HG02870 (cell line): ENCODE results near the gene HES5.

Source experiments
- ATAC-seq: cut with Tn5 transposase; IDR thresholded peaks from one replicate; pipeline ENCODE4 v1.9.1; 2021; ENCODE audit warnings: mild to moderate bottlenecking, moderate library complexity; ENCODE audit not compliant: unreplicated experiment

The HES5 gene

DNA sequence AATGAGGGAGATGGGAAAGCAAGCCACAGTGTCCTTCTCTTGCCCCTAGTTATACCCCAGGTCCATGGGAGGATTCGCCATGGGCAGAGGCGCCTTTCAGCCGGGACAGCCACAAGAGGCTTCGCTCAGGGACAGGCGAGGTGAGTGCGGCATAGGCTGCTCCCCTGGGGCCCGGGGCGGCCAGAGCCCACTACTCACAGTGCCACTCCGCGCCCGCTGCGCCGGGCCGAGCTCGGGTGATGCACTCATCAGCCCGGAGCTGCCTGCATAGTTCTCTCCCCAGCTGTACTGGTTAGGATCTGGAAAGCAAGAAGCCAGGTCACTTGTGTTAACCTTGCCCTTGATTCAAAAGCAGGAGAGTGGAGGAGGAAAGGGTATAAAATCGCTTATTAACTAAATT, 12.1 kb downstream of the HES5 start:
- ATAC-seq = no peak

DNA sequence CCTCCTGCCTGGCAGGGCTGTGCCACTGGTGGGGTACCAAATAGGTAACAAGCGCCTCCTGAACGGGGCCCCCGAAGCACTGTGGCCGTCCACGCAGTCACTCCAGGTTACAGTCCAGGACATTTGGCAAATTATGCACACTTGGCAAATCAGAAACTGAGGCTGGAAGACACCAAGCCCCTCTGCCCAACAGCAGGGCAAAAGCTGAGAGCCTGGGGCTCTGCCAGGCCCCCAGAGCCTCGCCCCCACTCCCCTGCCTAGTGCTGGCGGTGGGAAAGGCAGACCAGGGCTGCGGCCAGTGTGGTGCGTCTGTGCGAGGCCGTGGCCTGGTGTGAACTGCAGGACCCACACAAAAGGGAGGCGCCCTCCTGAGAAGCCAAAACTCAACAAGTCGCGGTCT, 13.1 kb downstream of the HES5 start:
- ATAC-seq = no peak

DNA sequence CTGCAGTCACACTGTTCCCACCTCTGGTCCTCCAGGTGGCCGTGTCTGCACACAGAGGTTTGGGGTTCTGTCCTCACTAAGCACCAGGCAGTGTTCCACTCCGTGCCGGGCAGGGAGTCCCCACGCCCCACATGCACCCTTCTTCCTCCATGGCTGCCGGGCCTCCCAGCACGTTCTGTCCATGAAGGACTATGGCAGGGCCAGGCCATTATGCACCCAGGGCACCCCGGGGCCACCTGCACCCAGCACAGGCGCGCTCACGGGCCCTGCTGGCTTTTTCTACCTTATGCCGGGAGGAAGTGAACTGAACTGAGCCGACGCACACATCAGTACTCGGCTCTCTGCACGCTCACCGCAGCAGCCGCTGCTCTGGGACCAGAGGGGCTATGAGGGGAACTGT, 13.9 kb downstream of the HES5 start:
- ATAC-seq = no peak

DNA sequence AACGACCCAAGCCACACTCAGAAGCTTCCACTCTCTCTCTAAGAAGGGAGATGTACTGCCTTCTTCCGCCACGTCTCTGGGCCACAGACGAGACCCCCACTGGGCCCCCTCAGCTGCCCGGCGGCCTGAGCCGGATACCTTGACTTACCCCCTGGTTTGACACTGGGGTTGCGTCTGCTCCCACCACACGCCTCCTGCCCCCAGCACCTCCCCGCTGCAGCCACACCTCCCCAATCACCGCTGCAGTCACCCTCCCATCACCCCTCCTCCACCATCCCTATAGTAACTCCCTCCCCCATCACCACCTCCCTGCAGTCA, 14.3 kb downstream of the HES5 start:
- no peak for ATAC-seq

DNA sequence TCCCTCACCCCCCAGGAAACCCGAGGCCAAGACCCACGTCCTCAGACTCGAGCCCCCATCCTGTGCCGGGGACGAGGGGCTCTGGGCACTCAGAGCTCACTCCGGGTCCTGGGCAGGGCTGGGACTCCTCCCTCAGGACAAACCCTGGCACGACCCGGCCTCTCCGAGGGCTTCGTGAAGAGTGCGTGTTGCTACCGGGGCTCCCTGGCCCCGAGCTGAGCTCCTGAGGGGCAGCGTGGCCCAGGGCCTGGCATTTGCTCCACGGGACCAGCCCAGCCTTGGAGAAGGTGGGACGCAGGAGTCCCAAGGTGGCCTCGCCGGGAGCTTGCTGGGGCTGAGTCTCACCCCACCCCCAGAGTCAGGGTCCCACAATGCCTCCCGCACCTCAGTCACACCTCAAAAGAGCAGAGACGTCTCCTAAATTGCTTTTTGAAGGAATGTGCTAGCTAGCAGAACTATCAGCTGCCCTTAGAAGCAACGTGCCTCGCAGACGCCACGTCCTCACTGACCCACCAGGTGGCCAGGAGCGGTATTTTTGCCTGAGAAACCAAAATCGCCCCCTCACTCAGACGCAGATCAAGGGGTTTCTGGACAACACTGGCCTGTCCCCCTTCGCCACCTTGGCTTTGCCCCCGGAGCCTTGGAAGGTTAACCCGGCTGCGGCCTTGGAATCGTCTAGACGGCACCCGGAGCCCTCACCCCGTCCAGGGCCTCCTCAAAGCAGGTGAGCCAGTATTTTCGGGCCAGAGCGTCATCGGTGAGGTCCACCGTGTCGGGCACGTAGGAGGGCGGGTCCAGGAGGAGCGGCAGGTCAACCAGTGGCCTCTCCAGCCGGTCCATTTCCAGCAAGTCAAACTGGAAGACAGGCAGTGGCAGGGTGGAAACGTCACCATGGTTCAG, 14.9 kb downstream of the HES5 start:
- ATAC-seq = no peak

DNA sequence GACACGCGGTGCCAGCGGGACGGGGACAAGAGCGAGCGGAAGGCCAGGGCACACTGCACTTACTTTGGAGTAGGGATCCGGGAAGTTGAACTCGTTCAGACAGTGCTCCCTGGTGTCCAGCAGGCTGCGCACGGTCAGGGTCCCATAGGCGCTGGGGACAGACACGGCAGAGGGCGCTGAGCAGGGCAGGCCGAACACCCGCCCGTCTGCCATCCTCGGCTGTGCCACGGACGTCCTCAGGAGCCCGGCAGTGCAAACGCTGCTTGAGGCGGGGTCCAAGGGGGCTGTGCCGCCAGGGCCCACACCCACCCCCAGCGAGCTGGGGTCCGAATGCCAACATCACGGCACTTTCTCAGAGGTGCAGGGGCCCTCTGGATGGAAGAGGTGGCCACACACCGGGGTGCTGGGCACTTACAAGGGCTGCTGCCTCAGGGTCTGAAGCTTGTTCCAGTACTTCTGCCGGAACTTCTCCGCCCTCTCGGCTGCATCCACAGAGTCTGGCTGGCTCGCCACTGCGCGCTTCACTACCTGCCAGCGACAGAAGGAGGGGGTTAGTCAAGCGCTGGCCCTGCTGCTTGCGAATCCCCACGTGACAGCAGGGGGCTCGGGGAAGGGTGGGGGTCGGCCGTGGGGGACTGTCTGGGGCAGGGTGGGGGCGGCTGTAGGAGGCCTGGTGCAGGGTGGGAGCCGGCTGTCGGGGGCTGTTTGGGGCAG, 16.0 kb downstream of the HES5 start:
- no peak for ATAC-seq

DNA sequence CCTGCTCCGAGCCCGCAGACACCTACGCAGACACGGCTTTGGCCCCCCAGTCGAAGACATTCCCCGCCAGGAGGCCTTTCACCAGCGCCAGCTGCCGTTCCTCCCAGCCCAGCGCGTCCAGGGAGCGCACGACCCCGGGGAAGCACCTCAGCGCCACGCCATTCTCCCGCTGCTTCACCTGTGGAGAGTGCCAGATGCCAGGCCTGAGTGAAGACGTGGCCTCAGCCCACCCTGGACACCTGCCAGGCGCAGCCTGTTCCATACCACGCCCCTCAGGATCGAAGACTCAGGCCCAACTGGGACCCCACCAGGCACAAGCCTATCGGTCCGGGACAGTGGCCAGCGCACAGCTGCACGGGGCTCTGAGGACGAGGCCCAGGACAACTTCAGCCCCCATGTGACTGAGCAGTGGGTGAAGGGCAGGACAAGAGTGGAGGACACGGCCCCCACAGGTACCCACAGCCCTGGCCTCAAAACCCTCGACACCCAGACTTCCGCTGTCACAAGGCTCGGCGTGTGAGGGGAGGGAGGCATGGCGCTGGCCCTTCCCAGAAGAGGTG, 17.1 kb downstream of the HES5 start:
- ATAC-seq = no peak

DNA sequence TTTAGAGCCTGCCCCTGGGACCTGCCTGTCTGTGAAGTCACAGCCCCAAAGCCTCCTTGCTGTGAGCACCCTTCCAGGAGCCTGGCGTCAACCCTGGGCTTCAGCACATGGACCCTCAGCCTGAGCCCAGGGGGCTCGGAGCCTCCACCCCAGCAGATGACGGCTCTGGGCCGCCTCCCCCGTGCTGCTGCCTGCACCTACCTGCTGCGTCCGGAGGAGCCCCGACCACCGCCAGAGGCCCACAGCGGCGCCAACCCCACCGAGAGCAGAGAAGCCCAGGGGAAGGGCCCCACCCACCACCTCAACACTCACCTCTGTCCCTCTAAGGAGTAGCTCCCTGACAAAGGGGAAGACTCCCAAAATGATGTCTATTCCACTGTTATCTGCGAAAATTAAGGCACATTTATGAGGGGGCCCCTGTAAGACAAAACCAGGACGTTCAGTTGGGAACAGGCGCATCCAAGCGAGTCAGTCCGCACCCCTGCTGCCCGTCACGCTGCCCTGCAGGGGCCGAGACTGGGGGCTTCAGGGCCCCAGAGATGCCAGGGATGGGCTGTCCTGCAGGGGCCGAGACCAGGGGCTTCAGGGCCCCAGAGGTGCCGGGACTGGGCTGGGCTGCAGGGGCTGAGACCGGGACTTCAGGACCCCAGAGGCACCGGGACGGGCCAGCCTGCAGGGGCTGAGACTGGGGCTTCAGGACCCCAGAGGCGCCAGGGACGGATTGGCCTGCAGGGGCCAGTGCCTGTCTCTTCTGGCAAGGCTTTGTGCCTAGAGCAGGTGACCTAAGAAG, 19.5 kb downstream of the HES5 start:
- ATAC-seq = no peak

DNA sequence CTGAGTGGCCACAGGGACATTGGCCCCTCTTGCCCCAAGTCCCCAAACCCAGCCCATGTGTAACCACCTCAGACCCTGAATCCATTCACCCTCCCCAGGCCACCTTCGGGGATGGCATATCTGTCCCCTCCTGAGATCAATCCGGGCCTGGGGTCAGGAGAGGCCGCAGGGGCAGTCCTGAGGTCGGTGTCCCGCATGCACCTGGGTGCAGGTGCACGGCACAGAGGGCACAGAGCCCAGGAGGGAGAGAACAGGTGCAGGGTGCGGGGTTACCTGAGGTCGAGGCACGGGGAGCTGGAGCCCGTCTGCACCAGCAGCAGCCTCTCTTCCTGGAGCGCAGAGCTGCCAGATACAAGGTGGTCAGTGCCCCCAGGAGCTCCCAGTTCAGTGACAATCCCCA, 20.5 kb downstream of the HES5 start:
- ATAC-seq = no peak

DNA sequence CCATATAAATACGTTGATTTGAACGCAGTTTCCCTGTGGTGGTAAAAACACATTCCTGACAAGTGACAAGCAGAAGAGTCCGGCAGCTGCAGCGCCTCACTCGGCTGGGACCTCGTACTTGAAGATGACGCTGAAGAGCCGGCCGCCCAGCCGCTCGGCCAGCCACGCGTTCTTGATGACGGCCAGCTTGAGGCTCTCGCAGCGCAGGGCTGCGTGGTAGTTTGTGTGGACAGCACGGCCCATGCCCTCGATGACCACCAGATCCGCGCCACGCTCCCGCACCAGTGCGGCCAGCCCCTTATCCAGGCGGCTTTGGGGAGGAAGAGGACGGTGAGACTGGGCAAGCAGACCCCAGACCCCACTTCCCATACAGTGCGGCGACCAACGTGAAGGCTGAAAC, 21.3 kb downstream of the HES5 start:
- ATAC-seq = no peak

DNA sequence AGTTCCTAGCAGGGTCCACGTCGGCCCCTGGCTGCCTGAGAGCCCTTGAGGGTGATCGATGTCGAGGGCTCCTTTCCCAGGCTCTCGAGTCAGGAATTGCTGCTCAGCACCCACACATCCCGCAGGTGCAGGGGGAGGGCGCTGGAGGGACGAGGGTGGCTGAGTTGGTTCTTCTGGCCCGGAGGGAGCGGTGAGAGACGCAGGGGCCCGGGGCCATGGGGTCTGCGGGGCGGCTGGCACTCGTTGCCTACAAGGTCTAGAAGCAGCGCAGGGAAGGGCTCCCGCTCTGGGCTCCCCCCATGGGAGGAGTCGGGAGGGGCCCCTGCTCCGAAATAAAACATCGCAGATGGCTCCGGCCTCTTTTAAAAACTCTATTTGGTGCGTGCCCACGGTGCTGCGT, 21.9 kb downstream of the HES5 start:
- ATAC-seq = no peak

DNA sequence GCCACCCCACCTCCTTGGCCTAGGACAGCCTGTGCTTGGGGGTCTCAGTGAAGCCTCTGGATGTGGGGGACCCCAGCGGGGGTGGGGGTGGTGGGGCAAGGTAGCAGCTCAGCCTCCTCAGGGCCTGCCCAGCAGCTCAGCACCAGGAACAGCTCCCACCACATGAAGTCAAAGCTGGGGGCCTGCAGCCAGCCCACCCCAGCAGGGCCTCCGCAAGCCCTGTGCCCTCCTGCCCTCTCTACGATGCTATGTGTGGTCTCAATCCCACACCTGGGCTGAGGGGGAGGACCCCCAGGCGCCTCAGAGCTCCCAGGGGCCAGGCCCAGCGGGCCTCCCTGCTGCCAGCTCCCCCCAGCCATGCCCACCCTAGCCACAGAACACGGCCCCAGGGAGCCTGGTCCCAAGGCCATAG, 22.3 kb downstream of the HES5 start:
- ATAC-seq = no peak

DNA sequence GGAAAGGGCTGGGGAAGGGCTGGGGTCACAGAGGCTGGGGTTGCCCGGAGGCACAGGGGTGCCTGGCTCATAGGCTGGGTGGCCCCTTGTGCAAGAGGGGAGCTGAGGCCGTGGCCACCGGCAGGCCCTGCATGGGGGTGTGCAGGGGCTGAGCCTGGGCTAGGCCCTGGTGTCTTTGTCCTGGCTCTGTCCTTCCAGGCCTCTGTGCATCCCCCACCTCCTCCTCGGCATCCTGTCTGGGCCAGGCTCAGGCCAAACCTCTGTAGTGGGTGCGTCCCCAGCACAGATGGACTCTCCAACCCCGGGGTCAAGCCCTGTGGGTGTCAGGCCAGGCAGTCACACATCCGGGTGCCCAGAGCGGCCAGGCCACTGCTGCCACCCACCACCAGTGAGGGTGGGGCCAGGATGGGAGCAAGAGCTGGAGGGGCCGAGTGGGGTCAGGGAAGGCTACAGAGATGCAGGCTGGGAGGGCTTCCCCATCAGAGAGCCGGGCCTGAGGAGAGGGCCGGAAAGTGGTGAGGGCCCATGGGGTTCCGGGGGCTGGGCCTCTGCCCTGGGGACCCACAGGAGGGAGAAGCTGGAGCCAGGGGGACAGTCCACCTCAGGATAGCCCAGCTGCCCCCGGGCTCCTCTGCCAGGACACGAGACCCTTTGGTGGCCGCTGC, 23.0 kb downstream of the HES5 start:
- no peak for ATAC-seq

DNA sequence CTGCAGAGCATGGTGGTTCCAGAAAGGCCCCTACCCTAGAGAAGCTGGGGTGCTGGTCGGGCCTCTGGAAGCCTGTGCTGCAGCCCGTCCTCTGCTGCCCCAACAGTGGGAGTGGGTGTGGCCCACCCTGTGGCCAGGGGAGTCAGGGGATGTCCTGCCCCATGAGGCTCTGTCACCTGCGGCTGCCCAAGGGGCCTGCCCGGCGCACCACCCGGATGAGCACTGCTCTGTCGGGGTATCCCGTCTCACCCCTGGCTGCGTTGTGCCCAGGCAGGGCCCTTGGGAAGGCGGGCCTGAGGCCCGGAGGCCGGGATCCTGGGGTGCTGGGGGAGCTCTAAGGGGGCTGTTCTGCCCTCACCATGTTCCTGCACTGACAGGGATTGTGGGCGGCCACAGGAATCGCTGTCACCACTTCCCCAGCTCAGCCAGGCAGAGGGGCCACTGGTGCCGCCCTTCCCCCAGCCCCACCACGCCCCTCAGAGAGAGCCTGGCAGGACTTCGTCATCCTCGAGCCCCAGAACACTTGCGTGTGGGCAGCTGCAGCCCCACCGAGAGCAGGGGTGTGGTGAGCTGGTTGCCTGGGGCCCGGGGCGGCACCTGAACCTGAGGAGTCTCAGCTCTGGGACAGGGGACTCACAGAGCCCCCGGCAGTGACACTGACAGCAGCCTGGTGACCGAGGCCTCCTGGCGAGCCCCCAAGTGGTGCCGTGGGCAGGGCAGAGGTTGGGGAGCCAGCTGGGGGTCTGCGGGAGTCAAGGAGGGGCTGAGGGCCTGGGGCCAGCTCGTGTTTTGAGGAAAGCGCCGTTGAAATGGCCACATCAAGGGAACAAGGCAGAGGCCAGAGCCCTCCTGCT, 23.8 kb downstream of the HES5 start:
- ATAC-seq = no peak

DNA sequence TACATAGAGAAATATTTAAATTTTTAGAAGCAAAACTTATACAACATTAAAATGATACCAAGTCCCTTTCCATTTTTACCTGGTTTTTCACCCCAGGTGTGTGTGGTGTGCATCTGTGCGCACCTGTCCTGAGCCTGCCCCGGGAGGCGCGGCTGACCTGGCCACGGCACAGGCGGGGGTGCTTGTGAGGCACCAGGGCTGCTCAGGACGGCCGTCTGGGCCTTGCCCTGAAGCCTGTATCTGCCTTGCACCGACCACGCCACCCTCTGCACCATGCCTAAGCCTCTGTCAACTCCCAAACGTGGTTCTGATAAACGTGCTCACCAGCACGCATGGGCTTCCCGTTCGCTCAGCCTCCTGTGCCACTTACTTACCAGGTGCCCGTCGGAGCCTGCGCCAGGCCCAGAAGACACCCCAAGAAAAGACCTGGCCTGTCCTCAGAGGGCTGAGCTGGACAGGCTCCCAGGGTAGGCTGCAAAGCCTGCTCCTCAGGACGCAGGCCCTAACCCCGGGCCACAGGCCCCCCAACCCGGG, 24.5 kb downstream of the HES5 start:
- ATAC-seq = no peak

DNA sequence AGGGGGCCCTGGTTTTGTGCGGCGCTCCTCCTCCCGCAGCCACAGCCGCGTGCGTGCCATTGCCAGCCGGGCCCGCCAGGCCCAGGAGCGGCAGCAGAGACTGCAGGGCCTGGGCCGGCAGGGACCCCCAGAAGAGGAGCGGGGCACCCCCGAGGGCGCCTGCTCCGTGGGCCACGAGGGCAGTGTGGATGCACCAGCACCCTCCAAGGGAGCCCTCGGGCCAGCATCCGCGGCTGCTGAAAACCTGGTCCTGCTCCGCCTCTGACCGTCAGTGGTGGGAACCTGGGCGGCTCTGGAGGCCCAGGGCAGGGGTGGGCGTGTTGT, 25.2 kb downstream of the HES5 start:
- no peak for ATAC-seq

DNA sequence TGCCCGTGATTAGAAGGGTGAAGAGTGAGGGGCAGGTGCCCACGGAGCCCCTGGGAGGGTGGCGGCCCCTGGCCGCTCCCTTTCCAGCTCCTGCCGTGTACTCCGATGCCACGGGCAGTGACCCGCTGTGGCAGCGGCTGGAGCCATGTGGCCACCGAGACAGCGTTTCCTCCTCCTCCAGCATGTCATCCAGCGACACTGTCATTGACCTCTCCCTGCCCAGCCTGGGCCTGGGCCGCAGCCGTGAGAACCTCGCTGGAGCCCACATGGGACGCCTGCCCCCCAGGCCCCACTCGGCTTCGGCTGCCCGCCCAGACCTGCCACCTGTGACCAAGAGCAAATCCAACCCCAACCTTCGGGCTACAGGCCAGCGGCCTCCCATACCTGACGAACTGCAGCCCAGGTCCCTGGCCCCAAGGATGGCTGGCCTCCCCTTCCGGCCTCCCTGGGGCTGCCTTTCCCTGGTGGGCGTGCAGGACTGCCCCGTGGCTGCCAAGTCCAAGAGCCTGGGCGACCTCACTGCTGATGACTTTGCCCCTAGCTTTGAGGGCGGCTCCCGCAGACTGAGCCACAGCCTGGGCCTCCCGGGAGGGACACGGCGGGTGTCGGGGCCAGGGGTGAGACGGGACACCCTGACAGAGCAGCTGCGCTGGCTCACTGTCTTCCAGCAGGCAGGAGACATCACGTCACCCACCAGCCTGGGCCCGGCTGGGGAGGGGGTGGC, 25.7 kb downstream of the HES5 start:
- ATAC-seq = no peak

DNA sequence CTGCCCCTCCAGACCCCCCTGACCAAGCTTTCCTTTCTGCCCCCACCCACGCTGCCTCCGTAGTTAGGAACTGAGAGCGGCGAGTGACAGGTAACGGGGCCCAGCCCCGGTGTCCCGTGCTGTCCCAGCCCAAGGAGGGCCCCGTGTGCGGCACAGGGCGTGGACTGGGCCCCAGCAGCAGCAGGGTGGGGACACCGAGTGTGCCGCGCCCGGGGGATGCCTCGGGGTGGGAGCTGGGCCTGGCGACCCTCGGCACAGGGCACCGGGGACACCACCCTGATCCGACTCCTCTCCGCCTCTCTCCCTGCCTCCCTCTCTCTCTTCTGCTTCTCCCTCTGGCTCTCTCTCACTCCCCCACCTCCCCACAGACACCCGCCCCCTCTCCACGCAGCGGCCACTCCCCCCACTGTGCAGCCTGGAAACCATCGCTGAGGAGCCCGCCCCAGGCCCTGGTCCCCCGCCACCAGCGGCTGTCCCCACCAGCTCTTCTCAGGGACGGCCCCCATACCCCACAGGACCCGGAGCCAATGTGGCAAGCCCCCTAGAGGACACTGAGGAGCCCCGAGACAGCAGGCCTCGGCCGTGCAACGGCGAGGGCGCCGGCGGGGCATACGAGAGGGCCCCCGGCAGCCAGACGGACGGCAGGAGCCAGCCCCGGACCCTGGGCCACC, 26.4 kb downstream of the HES5 start:
- ATAC-seq = no peak
